GM12891 (cell line): ENCODE data around the gene PRKCA.

Experiments
- PAX5 ChIP-seq: IDR thresholded peaks from 2 replicates; pipeline ENCODE4 v1.6.1; 2011; ENCODE audit warnings: low read length, moderate library complexity, mild to moderate bottlenecking; ENCODE audit not compliant: insufficient read depth, severe bottlenecking
- POLR2A ChIP-seq: IDR thresholded peaks from 2 replicates; pipeline ENCODE4 v1.6.1; 2011; ENCODE audit warnings: low read depth, low read length, control low read depth
- POLR2AphosphoS5 ChIP-seq: IDR thresholded peaks from 2 replicates; pipeline ENCODE4 v1.6.1; 2011; ENCODE audit warnings: low read depth, low read length, control low read depth
- POU2F2 ChIP-seq: IDR thresholded peaks from 2 replicates; pipeline ENCODE4 v1.6.1; 2011; ENCODE audit warnings: low read depth, mild to moderate bottlenecking, control low read depth, low read length, moderate library complexity
- SPI1 ChIP-seq: IDR thresholded peaks from 2 replicates; pipeline ENCODE4 v1.6.1; 2011; ENCODE audit warnings: low read depth, low read length, control low read depth
- TAF1 ChIP-seq: IDR thresholded peaks from 2 replicates; pipeline ENCODE4 v1.6.1; 2011; ENCODE audit warnings: low read depth, low read length, control low read depth

DNA sequence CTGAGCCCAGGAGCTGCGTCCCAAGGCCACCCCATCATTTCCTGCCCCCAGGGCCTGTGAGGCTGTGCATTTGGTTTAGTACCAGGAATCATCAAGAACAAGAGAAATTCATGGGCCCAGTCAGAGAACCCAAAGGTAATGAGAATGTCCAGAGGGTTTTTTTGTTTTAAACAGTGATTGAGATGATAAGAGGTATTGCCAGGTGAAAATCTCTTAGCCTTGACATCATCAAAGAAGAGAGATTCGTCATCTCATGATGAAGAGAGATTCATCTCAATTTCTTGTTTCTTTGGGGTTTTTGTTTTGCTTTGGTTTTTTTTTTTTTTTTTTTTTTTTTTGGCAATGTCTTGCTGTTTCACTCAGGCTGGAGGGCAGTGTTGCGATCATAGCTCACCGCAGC is 361.9 kb downstream of the PRKCA start:
- TF ChIP-seq POLR2AphosphoS5: no peak
- TF ChIP-seq POLR2A: no peak
- no peak for TF ChIP-seq TAF1
- no peak for TF ChIP-seq SPI1
- TF ChIP-seq POU2F2: no peak
- TF ChIP-seq PAX5: no peak
